ENCODE data around the gene NUF2.

GRCh38 chr1:163300568-163300967 lies 21.2 kb upstream of the NUF2 start:
- TF ChIP-seq, protein P1, sequence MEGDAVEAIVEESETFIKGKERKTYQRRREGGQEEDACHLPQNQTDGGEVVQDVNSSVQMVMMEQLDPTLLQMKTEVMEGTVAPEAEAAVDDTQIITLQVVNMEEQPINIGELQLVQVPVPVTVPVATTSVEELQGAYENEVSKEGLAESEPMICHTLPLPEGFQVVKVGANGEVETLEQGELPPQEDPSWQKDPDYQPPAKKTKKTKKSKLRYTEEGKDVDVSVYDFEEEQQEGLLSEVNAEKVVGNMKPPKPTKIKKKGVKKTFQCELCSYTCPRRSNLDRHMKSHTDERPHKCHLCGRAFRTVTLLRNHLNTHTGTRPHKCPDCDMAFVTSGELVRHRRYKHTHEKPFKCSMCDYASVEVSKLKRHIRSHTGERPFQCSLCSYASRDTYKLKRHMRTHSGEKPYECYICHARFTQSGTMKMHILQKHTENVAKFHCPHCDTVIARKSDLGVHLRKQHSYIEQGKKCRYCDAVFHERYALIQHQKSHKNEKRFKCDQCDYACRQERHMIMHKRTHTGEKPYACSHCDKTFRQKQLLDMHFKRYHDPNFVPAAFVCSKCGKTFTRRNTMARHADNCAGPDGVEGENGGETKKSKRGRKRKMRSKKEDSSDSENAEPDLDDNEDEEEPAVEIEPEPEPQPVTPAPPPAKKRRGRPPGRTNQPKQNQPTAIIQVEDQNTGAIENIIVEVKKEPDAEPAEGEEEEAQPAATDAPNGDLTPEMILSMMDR (IDR thresholded peaks at IDR 0.05; ENCODE audit: low read depth, low read length) = no peak
- TF ChIP-seq POLR2A (IDR thresholded peaks at IDR 0.05; ENCODE audit: extremely low read depth, insufficient read length) (no peak), MYC (IDR thresholded peaks at IDR 0.05; ENCODE audit: low read depth, low read length) (no peak), MAX (IDR thresholded peaks at IDR 0.05; ENCODE audit: low read depth, low read length) (no peak)
